Kidney (tissue), 14 donors: ENCODE data around the gene DPP10. TPM values are rescaled to one million over a fixed set of nuclear protein-coding genes. Genes with fewer than 3 reads are reported as not detected.

Experiments used
- DNase-seq, 5 donors: peaks; one replicate each; pipeline ENCODE4 v3.0.0-alpha.2; 2013 to 2020
- FAIRE-seq: peaks from 2 replicates; lab custom pipeline; 2012; peaks lifted over from hg19 to GRCh38; lab: Jason Lieb, UNC
- H3K27ac ChIP-seq, 2 donors: one replicate each; pipeline ENCODE4 v1.7.0; 2013; ENCODE audit warnings: low read depth in 2 of 2, low read length in 2 of 2, inconsistent platforms in 1 of 2
- H3K27me3 ChIP-seq: one replicate; pipeline ENCODE4 v1.7.1; 2013; ENCODE audit warnings: low read length, inconsistent platforms; ENCODE audit not compliant: control insufficient read depth, insufficient read depth
- H3K36me3 ChIP-seq, 3 donors: one replicate each; pipeline versions ENCODE4 v1.7.0 to v1.7.1; 2013; ENCODE audit warnings: low read length in 3 of 3, control low read depth in 1 of 3, inconsistent platforms in 1 of 3; ENCODE audit not compliant: insufficient read depth in 3 of 3, control insufficient read depth in 2 of 3
- H3K4me1 ChIP-seq, 3 donors: one replicate each; pipeline versions ENCODE4 v1.7.0 to v1.7.1; 2013; ENCODE audit warnings: low read length in 3 of 3, inconsistent platforms in 1 of 3, low read depth in 1 of 3; ENCODE audit not compliant: control insufficient read depth in 2 of 3, insufficient read depth in 2 of 3
- H3K4me3 ChIP-seq, 3 donors: one replicate each; pipeline versions ENCODE4 v1.7.0 to v1.8.1; 2013; ENCODE audit warnings: low read length in 3 of 3, control low read depth in 1 of 3, inconsistent platforms in 1 of 3
- H3K9ac ChIP-seq, 3 donors: one replicate each; pipeline versions ENCODE4 v1.7.0 to v1.7.1; 2013; ENCODE audit warnings: low read length in 3 of 3, control low read depth in 1 of 3, inconsistent platforms in 1 of 3
- H3K9me3 ChIP-seq, 3 donors: one replicate each; pipeline versions ENCODE4 v1.7.0 to v1.7.1; 2013; ENCODE audit warnings: low read length in 3 of 3, control low read depth in 1 of 3, inconsistent platforms in 1 of 3; ENCODE audit not compliant: control insufficient read depth in 2 of 3, insufficient read depth in 1 of 3
- intact Hi-C: fragments of 100-400 bp; cut with DNase I; formaldehyde crosslinking; loops from one replicate; pipeline ENCODE4 v1.11.1; 2022
- polyA plus RNA-seq: library from polyadenylated mRNA; stranded (reverse); fragments of 350-450 nt; fragmentation: Illumina TruSeq; extraction: RNeasy Lipid Tissue Mini Kit (QIAGEN cat#74804); gene quantifications from one replicate; pipeline ENCODE4 v1.2.3, GENCODE V29; 2014; ENCODE audit warnings: low read depth, low replicate concordance; ENCODE audit not compliant: insufficient read depth
- total RNA-seq: library from RNA; stranded (reverse); fragmentation: NEBNext Ultra II Directional; extraction: Animal tissue kit (Norgen Biotek cat#: 25700); gene quantifications from one replicate; pipeline ENCODE4 v1.2.1, GENCODE V29; 2021
- TF ChIP-seq, protein P1 (sequence below): IDR thresholded peaks from 3 replicates; pipeline ENCODE4 v1.5.1; 2012; ENCODE audit warnings: mild to moderate bottlenecking, moderate library complexity, borderline replicate concordance; ENCODE audit not compliant: insufficient read depth; ENCODE audit errors: extremely low read depth
- donor health status: control.
- donor health status: control.
- donor health status: control.
- donor health status: control.
- donor health status: control.
- donor health status: DM: yes; HTN: yes; CAD: no.
- donor health status: Normal renal cell carcinoma (clear cell type).

The DPP10 gene
- total and polyA plus RNA-seq, 2 donors from 2014 or later: 0.67 TPM; not detected in 1

- H3K27ac ChIP-seq: no peak overlapping the region
- TF ChIP-seq, protein P1, sequence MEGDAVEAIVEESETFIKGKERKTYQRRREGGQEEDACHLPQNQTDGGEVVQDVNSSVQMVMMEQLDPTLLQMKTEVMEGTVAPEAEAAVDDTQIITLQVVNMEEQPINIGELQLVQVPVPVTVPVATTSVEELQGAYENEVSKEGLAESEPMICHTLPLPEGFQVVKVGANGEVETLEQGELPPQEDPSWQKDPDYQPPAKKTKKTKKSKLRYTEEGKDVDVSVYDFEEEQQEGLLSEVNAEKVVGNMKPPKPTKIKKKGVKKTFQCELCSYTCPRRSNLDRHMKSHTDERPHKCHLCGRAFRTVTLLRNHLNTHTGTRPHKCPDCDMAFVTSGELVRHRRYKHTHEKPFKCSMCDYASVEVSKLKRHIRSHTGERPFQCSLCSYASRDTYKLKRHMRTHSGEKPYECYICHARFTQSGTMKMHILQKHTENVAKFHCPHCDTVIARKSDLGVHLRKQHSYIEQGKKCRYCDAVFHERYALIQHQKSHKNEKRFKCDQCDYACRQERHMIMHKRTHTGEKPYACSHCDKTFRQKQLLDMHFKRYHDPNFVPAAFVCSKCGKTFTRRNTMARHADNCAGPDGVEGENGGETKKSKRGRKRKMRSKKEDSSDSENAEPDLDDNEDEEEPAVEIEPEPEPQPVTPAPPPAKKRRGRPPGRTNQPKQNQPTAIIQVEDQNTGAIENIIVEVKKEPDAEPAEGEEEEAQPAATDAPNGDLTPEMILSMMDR: no peak
- peak in 1 of 5 donors; percentile 20 for DNase-seq
- H3K9me3 ChIP-seq: no peaks in the 10 kb centered on the region
- no peaks in the 10 kb centered on the region for H3K27me3 ChIP-seq
- intact Hi-C loops: no loop called here
- H3K4me3 ChIP-seq: no peak overlapping the region
- H3K9ac ChIP-seq: no peak overlapping the region
- no peaks in the 10 kb centered on the region for H3K4me1 ChIP-seq
- H3K36me3 ChIP-seq: no peaks in the 10 kb centered on the region
- FAIRE-seq: no peak
These were observed 1041.2 kb downstream of the DPP10 start for GRCh38 chr2:115483666-115484065.

GRCh38 chr2:115484486-115484885 lies 1042.0 kb downstream of the DPP10 start:
- intact Hi-C loops: no loop called here
- no peak overlapping the region for H3K4me3 ChIP-seq
- DNase-seq: no peak

GRCh38 chr2:115484983-115485382 lies 1042.5 kb downstream of the DPP10 start:
- no peak overlapping the region for H3K27ac ChIP-seq
- H3K9ac ChIP-seq: no peak overlapping the region
- no peaks in the 10 kb centered on the region for H3K4me1 ChIP-seq
- H3K36me3 ChIP-seq: no peaks in the 10 kb centered on the region
- no peak for FAIRE-seq
- H3K27me3 ChIP-seq: no peaks in the 10 kb centered on the region
- TF ChIP-seq, protein P1: no peak
- H3K4me3 ChIP-seq: no peak overlapping the region
- H3K9me3 ChIP-seq: no peaks in the 10 kb centered on the region
- intact Hi-C loops: no loop called here
- DNase-seq: no peak

More at GRCh38 chr2:115484486-115484885, 1042.0 kb downstream of the DPP10 start:
- TF ChIP-seq, protein P1: no peak
- Histone ChIP-seq H3K9ac (no peak overlapping the region), H3K27me3 (no peaks in the 10 kb centered on the region), H3K9me3 (no peaks in the 10 kb centered on the region), H3K27ac (no peak overlapping the region), H3K36me3 (no peaks in the 10 kb centered on the region), H3K4me1 (no peaks in the 10 kb centered on the region)
- FAIRE-seq: no peak
